Keratinocyte (primary cell): Measurements from ENCODE around the gene PIK3AP1. TPM values are rescaled to one million over a fixed set of nuclear protein-coding genes. Genes with fewer than 3 reads are reported as not detected.

ENCODE experiments used
- DNase-seq: peaks from one replicate; pipeline ENCODE4 v3.0.0-alpha.2; 2011; ENCODE audit warnings: low read depth, missing footprints, low spot score
- FAIRE-seq: peaks from 2 replicates; lab custom pipeline; 2011; peaks lifted over from hg19 to GRCh38; lab: Jason Lieb, UNC
- H2AFZ ChIP-seq: 2 replicates; pipeline ENCODE4 v1.6.0; 2012; ENCODE audit warnings: low read length, control low read depth, inconsistent platforms; ENCODE audit not compliant: control insufficient read depth
- H3K27ac ChIP-seq: 2 replicates; pipeline ENCODE4 v1.5.1; 2011; ENCODE audit warnings: low read length; ENCODE audit not compliant: control insufficient read depth, insufficient read depth
- H3K27me3 ChIP-seq: 3 replicates; pipeline ENCODE4 v1.6.0; 2011; ENCODE audit warnings: low read length; ENCODE audit not compliant: control insufficient read depth, insufficient read depth; ENCODE audit errors: extremely low read depth
- H3K36me3 ChIP-seq, 2 experiments: 2 replicates in 1 of 2; 3 replicates in 1 of 2; pipeline ENCODE4 v1.5.1; 2011; ENCODE audit warnings: low read length in 2 of 2, mild to moderate bottlenecking in 1 of 2; ENCODE audit not compliant: control insufficient read depth in 2 of 2, insufficient read depth in 2 of 2; ENCODE audit errors: extremely low read depth in 1 of 2
- H3K4me1 ChIP-seq: 3 replicates; pipeline ENCODE4 v1.5.1; 2011; ENCODE audit warnings: low read length; ENCODE audit not compliant: control insufficient read depth, insufficient read depth; ENCODE audit errors: extremely low read depth
- H3K4me2 ChIP-seq: 3 replicates; pipeline ENCODE4 v1.6.0; 2011; ENCODE audit warnings: low read depth, low read length; ENCODE audit not compliant: control insufficient read depth, insufficient read depth; ENCODE audit errors: extremely low read depth
- H3K4me3 ChIP-seq, 3 experiments: fragments of 200-600 bp in 1 of 3; sonication (generic) in 1 of 3; 2 replicates in 2 of 3; 3 replicates in 1 of 3; pipeline ENCODE4 v1.5.1; 2011 to 2016; ENCODE audit warnings: low read length in 3 of 3, mild to moderate bottlenecking in 3 of 3, control low read depth in 2 of 3, inconsistent platforms in 1 of 3, low read depth in 1 of 3, mixed read lengths in 1 of 3, mixed run types in 1 of 3, moderate library complexity in 1 of 3; ENCODE audit not compliant: control insufficient read depth in 2 of 3, insufficient read depth in 2 of 3; ENCODE audit errors: extremely low read depth in 1 of 3
- H3K79me2 ChIP-seq: 2 replicates; pipeline ENCODE4 v1.6.0; 2012; ENCODE audit warnings: low read length; ENCODE audit not compliant: control insufficient read depth, insufficient read depth
- H3K9ac ChIP-seq: 3 replicates; pipeline ENCODE4 v1.6.0; 2011; ENCODE audit warnings: low read length; ENCODE audit not compliant: control insufficient read depth, insufficient read depth; ENCODE audit errors: extremely low read depth
- H3K9me1 ChIP-seq: 3 replicates; pipeline ENCODE4 v1.6.0; 2011; ENCODE audit warnings: low read length; ENCODE audit not compliant: control insufficient read depth, insufficient read depth; ENCODE audit errors: extremely low read depth
- H3K9me3 ChIP-seq: 2 replicates; pipeline ENCODE4 v1.5.1; 2012; ENCODE audit warnings: low read depth, low read length; ENCODE audit not compliant: control insufficient read depth
- H4K20me1 ChIP-seq: 3 replicates; pipeline ENCODE4 v1.6.0; 2011; ENCODE audit warnings: low read length; ENCODE audit not compliant: control insufficient read depth, insufficient read depth; ENCODE audit errors: extremely low read depth
- CTCF ChIP-seq, 3 experiments: IDR thresholded peaks in 1 of 3; conservative IDR thresholded peaks in 1 of 3; optimal IDR thresholded peaks in 1 of 3; 2 replicates in 2 of 3; 3 replicates in 1 of 3; pipeline versions ENCODE3 to v1.5.1; 2011; ENCODE audit warnings: low read length in 3 of 3, mild to moderate bottlenecking in 3 of 3, moderate library complexity in 2 of 3, control low read depth in 1 of 3, inconsistent platforms in 1 of 3; ENCODE audit not compliant: insufficient read depth in 2 of 3; ENCODE audit errors: extremely low read depth in 1 of 3
- EZH2 ChIP-seq: IDR thresholded peaks from one replicate; pipeline ENCODE4 v1.6.1; 2012; ENCODE audit warnings: inconsistent platforms, mild to moderate bottlenecking, low read length, moderate library complexity
- dilution Hi-C: fragments of 300-500 bp; cut with MboI; formaldehyde crosslinking; loops from one replicate; pipeline ENCODE4 v1.7.0; 2020; ENCODE audit warnings: low sequenced_read_pairs; ENCODE audit not compliant: extremely low pct_ligation_motif_present
- polyA plus RNA-seq, 5 experiments: library from polyadenylated mRNA; depleted of rRNA in 3 of 5; stranded (reverse) in 3 of 5; stranded (forward) in 1 of 5; unstranded in 1 of 5; fragments of >200 nt; gene quantifications; 1 replicate in 1 of 5; 2 replicates in 3 of 5; 3 replicates in 1 of 5; pipeline versions ENCODE4 v1.2.1 to v1.2.3, GENCODE V29; 2011 to 2012; ENCODE audit warnings: missing spikeins in 2 of 5, low read depth in 1 of 5, low replicate concordance in 1 of 5

Gene PIK3AP1
- polyA plus RNA-seq, 1 donor (not counting 4 experiments of a cell fraction or from before 2014, with no cell fraction given) = not detected

GRCh38 chr10:96684826-96685225, 35.5 kb downstream of the PIK3AP1 start:
- no peak overlapping the region for H3K4me2 ChIP-seq
- H3K9me3 ChIP-seq = no peaks in the 10 kb centered on the region
- DNase-seq (no peak), FAIRE-seq (no peak)
- dilution Hi-C loops = no loop called here
- H2AFZ ChIP-seq = no peak overlapping the region
- H3K27ac ChIP-seq = no peak overlapping the region
- H3K9ac ChIP-seq = no peak overlapping the region
- no peaks in the 10 kb centered on the region for H3K79me2 ChIP-seq
- no peak for TF ChIP-seq EZH2
- TF ChIP-seq CTCF (optimal IDR thresholded peaks at IDR 0.05 in 1 of 3, IDR thresholded peaks at IDR 0.05 in 1 of 3, conservative IDR thresholded peaks at IDR 0.05 in 1 of 3; ENCODE audit: extremely low read depth in 1 of 3, insufficient read depth in 2 of 3, low read length in 3 of 3) = no peak
- H3K4me1 ChIP-seq = no peaks in the 10 kb centered on the region
- H3K4me3 ChIP-seq = no peak overlapping the region
- H3K9me1 ChIP-seq = no peaks in the 10 kb centered on the region
- H3K36me3 ChIP-seq = no peaks in the 10 kb centered on the region
- H4K20me1 ChIP-seq = no peaks in the 10 kb centered on the region
- H3K27me3 ChIP-seq = no peaks in the 10 kb centered on the region

- Histone ChIP-seq H3K4me1 (no peaks in the 10 kb centered on the region), H3K36me3 (no peaks in the 10 kb centered on the region), H3K9me1 (no peaks in the 10 kb centered on the region), H3K27ac (no peak overlapping the region), H3K79me2 (no peaks in the 10 kb centered on the region), H3K4me2 (no peak overlapping the region), H3K4me3 (no peak overlapping the region), H2AFZ (no peak overlapping the region), H3K9me3 (no peaks in the 10 kb centered on the region), H3K9ac (no peak overlapping the region), H3K27me3 (no peaks in the 10 kb centered on the region), H4K20me1 (no peaks in the 10 kb centered on the region)
- no peak for DNase-seq
- TF ChIP-seq EZH2 (no peak), CTCF (optimal IDR thresholded peaks at IDR 0.05 in 1 of 3, IDR thresholded peaks at IDR 0.05 in 1 of 3, conservative IDR thresholded peaks at IDR 0.05 in 1 of 3; ENCODE audit: extremely low read depth in 1 of 3, insufficient read depth in 2 of 3, low read length in 3 of 3) (no peak)
- dilution Hi-C loops = no loop called here
- no peak for FAIRE-seq
These were observed 36.6 kb downstream of the PIK3AP1 start for GRCh38 chr10:96683710-96684109.
